ENCODE data around the gene BTBD19. TPM values are rescaled to one million over a fixed set of nuclear protein-coding genes. Genes with fewer than 3 reads are reported as not detected.
A peak's percentile ranks its signal among the peaks of the same experiment; 100 is the strongest.

Gene BTBD19
- total and polyA plus RNA-seq, 9 of the 15 experiments (the other 6 are each of a cell fraction or from before 2014, with no cell fraction given): 0.22 to 2.0 (median 0.95) TPM

DNA sequence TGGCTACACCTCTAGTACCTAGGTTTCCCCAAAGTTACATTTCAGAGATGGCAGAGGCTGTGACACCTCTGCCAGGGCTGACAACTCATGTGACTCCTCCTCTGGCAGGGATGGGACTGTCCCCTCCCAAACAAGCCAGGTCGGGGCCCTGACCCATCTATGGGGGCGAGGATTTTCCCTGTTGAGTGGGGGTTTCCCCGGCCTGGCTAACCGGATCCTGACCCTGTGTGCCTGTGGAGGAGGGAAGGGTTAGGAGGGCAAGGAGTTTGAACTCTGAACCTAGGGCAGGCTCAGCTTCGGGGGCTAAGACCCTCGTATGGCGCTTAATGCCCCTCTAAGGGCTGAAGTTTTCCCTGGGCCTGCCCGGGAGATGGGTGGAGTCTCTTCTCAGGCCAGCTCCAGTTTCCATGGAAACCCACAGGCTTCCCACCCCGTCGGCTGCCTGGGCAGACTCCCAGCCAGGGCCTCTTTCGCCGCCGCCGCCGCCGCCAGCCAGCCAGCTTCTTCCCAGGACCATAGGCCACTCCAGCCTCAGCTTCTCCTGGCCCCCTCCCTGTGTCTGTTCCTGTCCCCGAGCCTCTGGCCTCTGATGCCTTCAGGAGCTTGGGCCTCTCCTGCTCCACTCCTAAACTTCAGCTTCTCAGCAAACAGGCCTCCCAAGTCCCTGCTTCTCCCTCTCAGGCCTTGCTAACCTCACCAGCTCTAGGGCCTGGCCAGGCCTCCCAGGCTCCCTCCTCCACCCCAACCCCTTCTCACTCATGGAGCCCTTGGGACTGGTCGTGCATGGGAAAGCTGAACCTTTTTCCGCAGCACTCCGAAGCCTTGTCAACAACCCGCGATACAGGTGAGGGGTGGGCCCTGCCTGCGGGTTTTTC, at the start of gene BTBD19 (continued):
- TF ChIP-seq, protein P1, sequence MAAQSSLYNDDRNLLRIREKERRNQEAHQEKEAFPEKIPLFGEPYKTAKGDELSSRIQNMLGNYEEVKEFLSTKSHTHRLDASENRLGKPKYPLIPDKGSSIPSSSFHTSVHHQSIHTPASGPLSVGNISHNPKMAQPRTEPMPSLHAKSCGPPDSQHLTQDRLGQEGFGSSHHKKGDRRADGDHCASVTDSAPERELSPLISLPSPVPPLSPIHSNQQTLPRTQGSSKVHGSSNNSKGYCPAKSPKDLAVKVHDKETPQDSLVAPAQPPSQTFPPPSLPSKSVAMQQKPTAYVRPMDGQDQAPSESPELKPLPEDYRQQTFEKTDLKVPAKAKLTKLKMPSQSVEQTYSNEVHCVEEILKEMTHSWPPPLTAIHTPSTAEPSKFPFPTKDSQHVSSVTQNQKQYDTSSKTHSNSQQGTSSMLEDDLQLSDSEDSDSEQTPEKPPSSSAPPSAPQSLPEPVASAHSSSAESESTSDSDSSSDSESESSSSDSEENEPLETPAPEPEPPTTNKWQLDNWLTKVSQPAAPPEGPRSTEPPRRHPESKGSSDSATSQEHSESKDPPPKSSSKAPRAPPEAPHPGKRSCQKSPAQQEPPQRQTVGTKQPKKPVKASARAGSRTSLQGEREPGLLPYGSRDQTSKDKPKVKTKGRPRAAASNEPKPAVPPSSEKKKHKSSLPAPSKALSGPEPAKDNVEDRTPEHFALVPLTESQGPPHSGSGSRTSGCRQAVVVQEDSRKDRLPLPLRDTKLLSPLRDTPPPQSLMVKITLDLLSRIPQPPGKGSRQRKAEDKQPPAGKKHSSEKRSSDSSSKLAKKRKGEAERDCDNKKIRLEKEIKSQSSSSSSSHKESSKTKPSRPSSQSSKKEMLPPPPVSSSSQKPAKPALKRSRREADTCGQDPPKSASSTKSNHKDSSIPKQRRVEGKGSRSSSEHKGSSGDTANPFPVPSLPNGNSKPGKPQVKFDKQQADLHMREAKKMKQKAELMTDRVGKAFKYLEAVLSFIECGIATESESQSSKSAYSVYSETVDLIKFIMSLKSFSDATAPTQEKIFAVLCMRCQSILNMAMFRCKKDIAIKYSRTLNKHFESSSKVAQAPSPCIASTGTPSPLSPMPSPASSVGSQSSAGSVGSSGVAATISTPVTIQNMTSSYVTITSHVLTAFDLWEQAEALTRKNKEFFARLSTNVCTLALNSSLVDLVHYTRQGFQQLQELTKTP (IDR thresholded peaks at IDR 0.05; ENCODE audit: low read depth in 1 of 2, partially characterized antibody in 2 of 2): no peak
- TF ChIP-seq ZNF583 (CRISPR knock-in tag; IDR thresholded peaks at IDR 0.05) (no peak), FUS (optimal IDR thresholded peaks at IDR 0.05; ENCODE audit: low read depth, low read length) (no peak), HSF4 (CRISPR knock-in tag; IDR thresholded peaks at IDR 0.05; ENCODE audit: borderline replicate concordance) (0 out of 2 replicates have a peak, but pooled peaks have one; percentile 34), ZNF695 (CRISPR knock-in tag; IDR thresholded peaks at IDR 0.05) (peak; percentile 86; the same call in 1 of the 2 replicates), POU5F1 (IDR thresholded peaks at IDR 0.05; ENCODE audit: borderline replicate concordance, low read depth, low read length, partially characterized antibody) (no peak), ZBTB34 (CRISPR knock-in tag; IDR thresholded peaks at IDR 0.05) (no peak), TRIM24 (IDR thresholded peaks at IDR 0.05) (no peak), KAT7 (CRISPR knock-in tag; IDR thresholded peaks at IDR 0.05; ENCODE audit: borderline replicate concordance) (no peak), POLR3A (IDR thresholded peaks at IDR 0.05; ENCODE audit: borderline replicate concordance, extremely low read depth, insufficient read depth, insufficient read length) (no peak), GABPB2 (CRISPR knock-in tag; conservative IDR thresholded peaks at IDR 0.05) (no peak), CXXC5 (CRISPR knock-in tag; IDR thresholded peaks at IDR 0.05) (no peak), KDM4B (IDR thresholded peaks at IDR 0.05; ENCODE audit: borderline replicate concordance in 2 of 2, low read depth in 1 of 2) (no peak), ARNT (IDR thresholded peaks at IDR 0.05) (no peak), CBX8 (IDR thresholded peaks at IDR 0.05; ENCODE audit: borderline replicate concordance, extremely low read depth, low read depth, low read length, poor library complexity, severe bottlenecking) (no peak), ZFP1 (CRISPR knock-in tag; IDR thresholded peaks at IDR 0.05) (no peak), PPARD (CRISPR knock-in tag; IDR thresholded peaks at IDR 0.05) (no peak), CHCHD3 (CRISPR knock-in tag; IDR thresholded peaks at IDR 0.05) (no peak), ZC3H4 (CRISPR knock-in tag; IDR thresholded peaks at IDR 0.05; ENCODE audit: borderline replicate concordance) (0 out of 2 replicates have a peak, but pooled peaks have one; percentile 87), ZNF766 (CRISPR knock-in tag; conservative IDR thresholded peaks at IDR 0.05) (no peak), ESRRB (CRISPR knock-in tag; IDR thresholded peaks at IDR 0.05; ENCODE audit: borderline replicate concordance) (peak; percentile 41; the same call in 1 of the 2 replicates), SMAD2 (IDR thresholded peaks at IDR 0.05; ENCODE audit: low read depth, low read length) (no peak)

Measured in K562 (cell line).